ENCODE data around the gene KCNAB3. TPM values are rescaled to one million over a fixed set of nuclear protein-coding genes. Genes with fewer than 3 reads are reported as not detected.
A peak's percentile ranks its signal among the peaks of the same experiment; 100 is the strongest.

The KCNAB3 gene
- total and polyA plus RNA-seq, 9 of the 15 experiments (the other 6 are each of a cell fraction or from before 2014, with no cell fraction given), result 0.03 to 2.5 (median 1.1) TPM

DNA sequence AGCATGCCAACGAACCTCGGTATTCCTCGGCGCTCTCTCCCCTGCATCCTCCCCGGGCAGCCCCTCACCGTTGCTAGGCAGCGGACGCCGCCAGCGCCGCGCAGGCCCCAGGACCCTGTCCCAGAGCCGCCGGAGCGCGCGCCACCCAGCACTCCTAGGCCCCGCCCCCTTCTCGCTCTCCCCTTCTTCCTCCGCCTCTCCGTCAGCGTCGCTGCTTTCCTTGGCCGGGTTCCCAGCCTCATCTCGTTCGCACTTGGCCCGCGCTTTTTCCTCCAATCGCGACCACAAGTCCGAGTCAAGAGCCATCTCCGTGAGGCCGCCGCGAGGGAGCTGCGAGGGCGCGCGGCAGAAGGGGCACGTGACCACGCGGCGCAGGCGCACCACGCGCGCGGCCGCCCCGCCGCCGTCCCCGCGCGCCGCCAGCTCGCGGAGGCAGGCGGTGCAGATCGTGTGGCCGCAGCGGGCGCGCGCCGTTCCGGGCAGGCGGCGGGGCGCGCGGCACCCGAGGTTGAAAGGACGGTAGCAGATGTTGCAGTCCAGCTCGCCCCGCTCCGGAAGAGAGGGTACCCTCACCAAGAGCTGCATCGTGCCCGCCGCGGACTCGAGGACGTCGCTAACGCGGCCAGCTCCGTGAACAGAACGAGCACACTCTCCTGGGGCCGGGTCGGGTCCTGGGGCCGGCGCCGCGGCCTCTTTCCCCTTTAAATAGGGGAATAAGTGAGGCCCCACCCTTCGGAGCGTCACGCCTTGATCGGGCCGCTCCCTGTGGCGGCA lies 13.9 kb downstream of the KCNAB3 start, which contains the start of gene RNF227 (continued):
- TF ChIP-seq, protein P1, sequence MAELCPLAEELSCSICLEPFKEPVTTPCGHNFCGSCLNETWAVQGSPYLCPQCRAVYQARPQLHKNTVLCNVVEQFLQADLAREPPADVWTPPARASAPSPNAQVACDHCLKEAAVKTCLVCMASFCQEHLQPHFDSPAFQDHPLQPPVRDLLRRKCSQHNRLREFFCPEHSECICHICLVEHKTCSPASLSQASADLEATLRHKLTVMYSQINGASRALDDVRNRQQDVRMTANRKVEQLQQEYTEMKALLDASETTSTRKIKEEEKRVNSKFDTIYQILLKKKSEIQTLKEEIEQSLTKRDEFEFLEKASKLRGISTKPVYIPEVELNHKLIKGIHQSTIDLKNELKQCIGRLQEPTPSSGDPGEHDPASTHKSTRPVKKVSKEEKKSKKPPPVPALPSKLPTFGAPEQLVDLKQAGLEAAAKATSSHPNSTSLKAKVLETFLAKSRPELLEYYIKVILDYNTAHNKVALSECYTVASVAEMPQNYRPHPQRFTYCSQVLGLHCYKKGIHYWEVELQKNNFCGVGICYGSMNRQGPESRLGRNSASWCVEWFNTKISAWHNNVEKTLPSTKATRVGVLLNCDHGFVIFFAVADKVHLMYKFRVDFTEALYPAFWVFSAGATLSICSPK (IDR thresholded peaks at IDR 0.05; ENCODE audit: borderline replicate concordance), result no peak
- TF ChIP-seq, protein P2, sequence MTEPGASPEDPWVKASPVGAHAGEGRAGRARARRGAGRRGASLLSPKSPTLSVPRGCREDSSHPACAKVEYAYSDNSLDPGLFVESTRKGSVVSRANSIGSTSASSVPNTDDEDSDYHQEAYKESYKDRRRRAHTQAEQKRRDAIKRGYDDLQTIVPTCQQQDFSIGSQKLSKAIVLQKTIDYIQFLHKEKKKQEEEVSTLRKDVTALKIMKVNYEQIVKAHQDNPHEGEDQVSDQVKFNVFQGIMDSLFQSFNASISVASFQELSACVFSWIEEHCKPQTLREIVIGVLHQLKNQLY (CRISPR knock-in tag; conservative IDR thresholded peaks at IDR 0.05), result 0 out of 4 replicates have a peak, but pooled peaks of 1 of the 2 experiments have one; percentile 32
- TF ChIP-seq, protein P3, sequence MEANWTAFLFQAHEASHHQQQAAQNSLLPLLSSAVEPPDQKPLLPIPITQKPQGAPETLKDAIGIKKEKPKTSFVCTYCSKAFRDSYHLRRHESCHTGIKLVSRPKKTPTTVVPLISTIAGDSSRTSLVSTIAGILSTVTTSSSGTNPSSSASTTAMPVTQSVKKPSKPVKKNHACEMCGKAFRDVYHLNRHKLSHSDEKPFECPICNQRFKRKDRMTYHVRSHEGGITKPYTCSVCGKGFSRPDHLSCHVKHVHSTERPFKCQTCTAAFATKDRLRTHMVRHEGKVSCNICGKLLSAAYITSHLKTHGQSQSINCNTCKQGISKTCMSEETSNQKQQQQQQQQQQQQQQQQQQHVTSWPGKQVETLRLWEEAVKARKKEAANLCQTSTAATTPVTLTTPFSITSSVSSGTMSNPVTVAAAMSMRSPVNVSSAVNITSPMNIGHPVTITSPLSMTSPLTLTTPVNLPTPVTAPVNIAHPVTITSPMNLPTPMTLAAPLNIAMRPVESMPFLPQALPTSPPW (CRISPR knock-in tag; IDR thresholded peaks at IDR 0.05), result peak; percentile 54
- no peak for TF ChIP-seq ZNF253 (CRISPR knock-in tag; conservative IDR thresholded peaks at IDR 0.05)
- TF ChIP-seq ZNF584 (CRISPR knock-in tag; IDR thresholded peaks at IDR 0.05; ENCODE audit: low read depth), result 0 out of 2 replicates have a peak, but pooled peaks have one; percentile 49
- TF ChIP-seq, protein P4, sequence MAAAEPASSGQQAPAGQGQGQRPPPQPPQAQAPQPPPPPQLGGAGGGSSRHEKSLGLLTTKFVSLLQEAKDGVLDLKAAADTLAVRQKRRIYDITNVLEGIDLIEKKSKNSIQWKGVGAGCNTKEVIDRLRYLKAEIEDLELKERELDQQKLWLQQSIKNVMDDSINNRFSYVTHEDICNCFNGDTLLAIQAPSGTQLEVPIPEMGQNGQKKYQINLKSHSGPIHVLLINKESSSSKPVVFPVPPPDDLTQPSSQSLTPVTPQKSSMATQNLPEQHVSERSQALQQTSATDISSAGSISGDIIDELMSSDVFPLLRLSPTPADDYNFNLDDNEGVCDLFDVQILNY (CRISPR knock-in tag; IDR thresholded peaks at IDR 0.05), result peak; percentile 61; the same call in 1 of the 2 replicates
- TF ChIP-seq SAP30 (IDR thresholded peaks at IDR 0.05; ENCODE audit: borderline replicate concordance, insufficient read depth, low read depth, low read length, poor library complexity, severe bottlenecking), result peak; percentile 66
- peak; percentile 46; the same call in 1 of the 2 replicates for TF ChIP-seq MYC (IDR thresholded peaks at IDR 0.05; ENCODE audit: low read depth, low read length)
- no peak for TF ChIP-seq MYC (CRISPR knock-in tag; IDR thresholded peaks at IDR 0.05; ENCODE audit: borderline replicate concordance, low read depth)
- peak; percentile 65 for TF ChIP-seq ZNF263 (CRISPR knock-in tag; IDR thresholded peaks at IDR 0.05; ENCODE audit: borderline replicate concordance)
- TF ChIP-seq PHF8 (IDR thresholded peaks at IDR 0.05; ENCODE audit: borderline replicate concordance, low read length), result peak; percentile 82; the same call in 1 of the 2 replicates
- TF ChIP-seq RAD21 (CRISPR knock-in tag; conservative IDR thresholded peaks at IDR 0.05 in 1 of 2, IDR thresholded peaks at IDR 0.05 in 1 of 2), result no peak
- TF ChIP-seq HDAC3 (IDR thresholded peaks at IDR 0.05; ENCODE audit: borderline replicate concordance, partially characterized antibody), result no peak
- no peak for TF ChIP-seq GTF2E2 (tag; IDR thresholded peaks at IDR 0.05)
- peak in 1 of 2 experiments; percentile 81; a peak in 1 of 3 replicates for TF ChIP-seq CBX3 (IDR thresholded peaks at IDR 0.05; ENCODE audit: borderline replicate concordance in 1 of 2, low read length in 2 of 2)
- no peak for TF ChIP-seq DACH1 (IDR thresholded peaks at IDR 0.05; ENCODE audit: partially characterized antibody)
- TF ChIP-seq FOXK1 (CRISPR knock-in tag; IDR thresholded peaks at IDR 0.05; ENCODE audit: borderline replicate concordance), result 0 out of 2 replicates have a peak, but pooled peaks have one; percentile 43

All from K562 (cell line).